GM12872 (cell line): ENCODE results near the gene C1orf198.

Experiments used
- CTCF ChIP-seq: IDR thresholded peaks from 3 replicates; pipeline ENCODE4 v1.5.1; 2011; ENCODE audit warnings: low read depth, mild to moderate bottlenecking, low read length, moderate library complexity; ENCODE audit not compliant: insufficient read depth

The C1orf198 gene

GRCh38 chr1:230788561-230789275 lies 79.6 kb downstream of the C1orf198 start:
- no peak for TF ChIP-seq CTCF

GRCh38 chr1:230787471-230787870 lies 80.8 kb downstream of the C1orf198 start:
- no peak for TF ChIP-seq CTCF
